Hepatocyte (in vitro differentiated cells): ENCODE results near the gene RASAL1.

Source experiments
- EZH2 ChIP-seq: fragments of 200-600 bp; sonication (generic); IDR thresholded peaks from 2 replicates; pipeline ENCODE4 v1.6.1; 2016; ENCODE audit warnings: antibody characterized with exemption, mild to moderate bottlenecking, borderline replicate concordance
- EZH2phosphoT487 ChIP-seq: fragments of 200-600 bp; sonication (generic); IDR thresholded peaks from one replicate; pipeline ENCODE4 v1.6.1; 2018; ENCODE audit warnings: antibody characterized with exemption, mild to moderate bottlenecking, low read depth, moderate library complexity; ENCODE audit not compliant: unreplicated experiment, severe bottlenecking
- TF ChIP-seq, protein P1 (sequence below): fragments of 200-600 bp; sonication (generic); IDR thresholded peaks from 2 replicates; pipeline ENCODE4 v1.5.1; 2016; ENCODE audit warnings: antibody characterized with exemption, mild to moderate bottlenecking; ENCODE audit not compliant: poor library complexity

DNA sequence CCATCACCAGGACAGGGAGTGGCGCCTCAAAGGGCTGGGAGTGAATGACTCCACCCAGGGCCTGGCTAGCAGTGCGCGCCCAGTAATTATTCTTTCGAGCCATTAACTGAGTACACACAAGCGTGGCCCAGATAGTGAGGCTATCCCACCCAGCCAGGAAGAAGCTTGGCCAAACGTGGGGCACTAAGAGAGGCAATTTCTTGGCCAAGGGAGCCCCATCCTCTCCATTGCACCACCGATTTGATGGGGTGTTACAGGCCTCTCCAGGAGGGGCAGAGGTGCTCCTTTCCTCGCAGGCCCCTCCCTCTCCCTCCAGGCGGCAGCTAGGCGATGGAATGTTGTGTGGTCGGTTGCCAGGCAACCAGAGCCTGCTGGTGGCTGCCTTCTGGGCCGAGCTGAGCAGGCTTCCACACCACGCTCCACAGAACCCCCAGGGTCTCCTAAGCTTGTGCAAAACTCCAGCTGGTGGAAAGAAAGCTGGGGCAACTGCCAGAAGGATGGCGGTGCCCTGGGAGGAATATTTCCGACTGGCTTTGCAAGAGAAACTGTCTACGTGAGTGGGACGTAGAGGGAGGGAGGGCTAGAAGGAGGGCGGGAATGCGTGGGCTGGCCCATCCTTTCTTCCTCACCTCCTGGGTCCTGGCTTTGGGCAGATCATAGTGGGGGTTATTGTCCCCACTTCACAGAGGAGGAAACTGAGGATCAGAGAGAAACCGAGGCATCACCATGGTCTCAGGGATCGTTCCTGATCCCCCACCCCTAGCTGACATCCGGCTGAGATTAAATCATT lies 14.0 kb upstream of the RASAL1 start, which contains the start of gene CFAP73:
- TF ChIP-seq, protein P1, sequence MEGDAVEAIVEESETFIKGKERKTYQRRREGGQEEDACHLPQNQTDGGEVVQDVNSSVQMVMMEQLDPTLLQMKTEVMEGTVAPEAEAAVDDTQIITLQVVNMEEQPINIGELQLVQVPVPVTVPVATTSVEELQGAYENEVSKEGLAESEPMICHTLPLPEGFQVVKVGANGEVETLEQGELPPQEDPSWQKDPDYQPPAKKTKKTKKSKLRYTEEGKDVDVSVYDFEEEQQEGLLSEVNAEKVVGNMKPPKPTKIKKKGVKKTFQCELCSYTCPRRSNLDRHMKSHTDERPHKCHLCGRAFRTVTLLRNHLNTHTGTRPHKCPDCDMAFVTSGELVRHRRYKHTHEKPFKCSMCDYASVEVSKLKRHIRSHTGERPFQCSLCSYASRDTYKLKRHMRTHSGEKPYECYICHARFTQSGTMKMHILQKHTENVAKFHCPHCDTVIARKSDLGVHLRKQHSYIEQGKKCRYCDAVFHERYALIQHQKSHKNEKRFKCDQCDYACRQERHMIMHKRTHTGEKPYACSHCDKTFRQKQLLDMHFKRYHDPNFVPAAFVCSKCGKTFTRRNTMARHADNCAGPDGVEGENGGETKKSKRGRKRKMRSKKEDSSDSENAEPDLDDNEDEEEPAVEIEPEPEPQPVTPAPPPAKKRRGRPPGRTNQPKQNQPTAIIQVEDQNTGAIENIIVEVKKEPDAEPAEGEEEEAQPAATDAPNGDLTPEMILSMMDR: no peak
- TF ChIP-seq EZH2 (no peak), EZH2phosphoT487 (no peak)
